H9 (cell line): ENCODE data around the gene ANKRD55. TPM values are rescaled to one million over a fixed set of nuclear protein-coding genes. Genes with fewer than 3 reads are reported as not detected.
"Not testable (repeated sequence)": the region's sequence is repeated elsewhere in the genome, so short reads cannot be mapped to it uniquely, and the experiment has no call there.

Source experiments
- DNase-seq: peaks from one replicate; pipeline ENCODE4 v3.0.0-alpha.2; 2017
- H2AFZ ChIP-seq: one replicate; pipeline ENCODE4 v1.6.1; 2013; ENCODE audit warnings: mild to moderate bottlenecking, low read length, control low read depth, moderate library complexity
- H2AK5ac ChIP-seq: 2 replicates; pipeline ENCODE4 v1.6.1; 2013; ENCODE audit warnings: low read length, control low read depth, mixed read lengths; ENCODE audit not compliant: insufficient read length
- H2BK120ac ChIP-seq: one replicate; pipeline ENCODE4 v1.6.1; 2013; ENCODE audit warnings: low read depth, mild to moderate bottlenecking, low read length, control low read depth, inconsistent platforms; ENCODE audit not compliant: poor library complexity, severe bottlenecking
- H2BK12ac ChIP-seq: 2 replicates; pipeline ENCODE4 v1.6.1; 2013; ENCODE audit warnings: low read length, control low read depth, mixed read lengths, low read depth; ENCODE audit not compliant: insufficient read length
- H2BK15ac ChIP-seq: 2 replicates; pipeline ENCODE4 v1.6.1; 2013; ENCODE audit warnings: low read depth, low read length, control low read depth
- H2BK20ac ChIP-seq: one replicate; pipeline ENCODE4 v1.6.1; 2013; ENCODE audit warnings: low read depth, mild to moderate bottlenecking, low read length, control low read depth, inconsistent platforms; ENCODE audit not compliant: poor library complexity, severe bottlenecking
- H2BK5ac ChIP-seq: 2 replicates; pipeline ENCODE4 v1.6.1; 2013; ENCODE audit warnings: low read length, control low read depth, mixed read lengths; ENCODE audit not compliant: insufficient read length
- H3K14ac ChIP-seq: 2 replicates; pipeline ENCODE4 v1.6.1; 2013; ENCODE audit warnings: low read length, control low read depth; ENCODE audit not compliant: insufficient read depth
- H3K18ac ChIP-seq: 2 replicates; pipeline ENCODE4 v1.6.1; 2013; ENCODE audit warnings: low read depth, mild to moderate bottlenecking, mixed read lengths, low read length, control low read depth; ENCODE audit not compliant: insufficient read length
- H3K23ac ChIP-seq: 2 replicates; pipeline ENCODE4 v1.6.1; 2013; ENCODE audit warnings: low read length, control low read depth, mixed read lengths, low read depth; ENCODE audit not compliant: insufficient read length
- H3K23me2 ChIP-seq: 2 replicates; pipeline ENCODE4 v1.6.1; 2013; ENCODE audit warnings: low read depth, mild to moderate bottlenecking, mixed read lengths, low read length, control low read depth; ENCODE audit not compliant: insufficient read length, poor library complexity, severe bottlenecking
- H3K27ac ChIP-seq: 2 replicates; pipeline ENCODE4 v1.5.1; 2013; ENCODE audit warnings: low read length, control low read depth, mixed read lengths, low read depth; ENCODE audit not compliant: insufficient read length
- H3K27me3 ChIP-seq: 2 replicates; pipeline ENCODE4 v1.6.1; 2013; ENCODE audit warnings: low read length, control low read depth, inconsistent platforms; ENCODE audit not compliant: insufficient read depth
- H3K4ac ChIP-seq: 2 replicates; pipeline ENCODE4 v1.6.1; 2013; ENCODE audit warnings: low read depth, mild to moderate bottlenecking, control low read depth, inconsistent platforms, low read length, moderate library complexity
- H3K4me1 ChIP-seq: 2 replicates; pipeline ENCODE4 v1.6.1; 2013; ENCODE audit warnings: low read length, control low read depth, inconsistent platforms; ENCODE audit not compliant: insufficient read depth
- H3K4me2 ChIP-seq: 2 replicates; pipeline ENCODE4 v1.6.1; 2013; ENCODE audit warnings: low read length, control low read depth, mixed read lengths; ENCODE audit not compliant: insufficient read length, insufficient read depth
- H3K56ac ChIP-seq: 2 replicates; pipeline ENCODE4 v1.6.1; 2013; ENCODE audit warnings: low read depth, mild to moderate bottlenecking, mixed read lengths, low read length, control low read depth; ENCODE audit not compliant: insufficient read length
- H3K79me1 ChIP-seq: 2 replicates; pipeline ENCODE4 v1.6.1; 2013; ENCODE audit warnings: low read depth, mild to moderate bottlenecking, moderate library complexity, low read length, control low read depth, inconsistent platforms; ENCODE audit not compliant: insufficient read depth, poor library complexity, severe bottlenecking
- H3K79me2 ChIP-seq: 2 replicates; pipeline ENCODE4 v1.6.1; 2013; ENCODE audit warnings: low read length, control low read depth, inconsistent platforms; ENCODE audit not compliant: insufficient read depth
- H3K9ac ChIP-seq: 2 replicates; pipeline ENCODE4 v1.6.1; 2013; ENCODE audit warnings: low read length, control low read depth, mixed read lengths; ENCODE audit not compliant: insufficient read length; ENCODE audit errors: extremely low read depth
- H3K9me3 ChIP-seq: one replicate; pipeline ENCODE4 v1.6.1; 2013; ENCODE audit warnings: low read depth, low read length, inconsistent platforms; ENCODE audit not compliant: control insufficient read depth
- H3T11ph ChIP-seq: one replicate; pipeline ENCODE4 v1.6.1; 2013; ENCODE audit warnings: mild to moderate bottlenecking, low read length, control low read depth, inconsistent platforms
- H4K20me1 ChIP-seq: one replicate; pipeline ENCODE4 v1.6.1; 2013; ENCODE audit not compliant: control insufficient read depth, insufficient read length, insufficient read depth
- H4K5ac ChIP-seq: 2 replicates; pipeline ENCODE4 v1.6.1; 2013; ENCODE audit warnings: low read depth, mild to moderate bottlenecking, mixed read lengths, low read length, control low read depth; ENCODE audit not compliant: insufficient read length
- H4K8ac ChIP-seq: replicated peaks from 2 replicates; pipeline ENCODE4 v1.6.1; 2013; ENCODE audit warnings: low read length, control low read depth, mixed read lengths, low read depth; ENCODE audit not compliant: insufficient read length
- H4K91ac ChIP-seq: 2 replicates; pipeline ENCODE4 v1.6.1; 2013; ENCODE audit warnings: low read depth, mild to moderate bottlenecking, moderate library complexity, mixed read lengths, low read length, control low read depth; ENCODE audit not compliant: insufficient read length
- H3K27ac Mint-ChIP-seq, 3 experiments: 2 replicates in 2 of 3; 3 replicates in 1 of 3; pipeline ENCODE4 v1.8.0; 2020 to 2021; ENCODE audit warnings: mixed read lengths in 3 of 3, mild to moderate bottlenecking in 1 of 3, moderate library complexity in 1 of 3
- H3K27me3 Mint-ChIP-seq: 2 replicates; pipeline ENCODE4 v1.8.0; 2021; ENCODE audit warnings: low read depth, mild to moderate bottlenecking, moderate library complexity, mixed read lengths
- H3K36me3 Mint-ChIP-seq, 3 experiments: 2 replicates in 2 of 3; 3 replicates in 1 of 3; pipeline ENCODE4 v1.8.0; 2020 to 2021; ENCODE audit warnings: low read depth in 3 of 3, mixed read lengths in 3 of 3; ENCODE audit not compliant: insufficient read depth in 1 of 3
- H3K4me1 Mint-ChIP-seq, 2 experiments: 2 replicates each; pipeline ENCODE4 v1.8.0; 2020; ENCODE audit warnings: mixed read lengths in 2 of 2
- H3K4me3 Mint-ChIP-seq, 2 experiments: 2 replicates in 1 of 2; 3 replicates in 1 of 2; pipeline ENCODE4 v1.8.0; 2020 to 2021; ENCODE audit warnings: mild to moderate bottlenecking in 2 of 2, mixed read lengths in 2 of 2, moderate library complexity in 1 of 2
- H3K9me3 Mint-ChIP-seq, 2 experiments: 2 replicates in 1 of 2; 3 replicates in 1 of 2; pipeline ENCODE4 v1.8.0; 2020; ENCODE audit warnings: mild to moderate bottlenecking in 2 of 2, mixed read lengths in 2 of 2, moderate library complexity in 1 of 2
- WGBS: extraction: QIAGEN DNeasy Blood & Tissue Kit; methylation state at CpG from one replicate; pipeline ENCODE4 v1.1.7; 2013; ENCODE audit warnings: missing lambda C conversion rate, low lambda C conversion rate, mixed read lengths; ENCODE audit not compliant: insufficient read length; ENCODE audit errors: extremely low coverage; 5-methylcytosine and 5-hydroxymethylcytosine counted together
- total RNA-seq: library from RNA; stranded (reverse); gene quantifications from 2 replicates; pipeline ENCODE4 v1.2.1, GENCODE V29; 2021
- TF ChIP-seq, protein P1 (sequence below): fragments of 200-600 bp; sonication (generic); conservative IDR thresholded peaks from 3 replicates; pipeline ENCODE4 v1.8.0; 2021; ENCODE audit warnings: antibody characterized with exemption, mild to moderate bottlenecking

Gene ANKRD55
- total RNA-seq, 1 experiment from 2014 or later, result not detected

- H3K27me3 Mint-ChIP-seq, result no peaks in the 10 kb centered on the region; the same call in 1 of the 2 replicates
Measured at GRCh38 chr5:56123531-56124243, 109.4 kb downstream of the ANKRD55 start.

DNA sequence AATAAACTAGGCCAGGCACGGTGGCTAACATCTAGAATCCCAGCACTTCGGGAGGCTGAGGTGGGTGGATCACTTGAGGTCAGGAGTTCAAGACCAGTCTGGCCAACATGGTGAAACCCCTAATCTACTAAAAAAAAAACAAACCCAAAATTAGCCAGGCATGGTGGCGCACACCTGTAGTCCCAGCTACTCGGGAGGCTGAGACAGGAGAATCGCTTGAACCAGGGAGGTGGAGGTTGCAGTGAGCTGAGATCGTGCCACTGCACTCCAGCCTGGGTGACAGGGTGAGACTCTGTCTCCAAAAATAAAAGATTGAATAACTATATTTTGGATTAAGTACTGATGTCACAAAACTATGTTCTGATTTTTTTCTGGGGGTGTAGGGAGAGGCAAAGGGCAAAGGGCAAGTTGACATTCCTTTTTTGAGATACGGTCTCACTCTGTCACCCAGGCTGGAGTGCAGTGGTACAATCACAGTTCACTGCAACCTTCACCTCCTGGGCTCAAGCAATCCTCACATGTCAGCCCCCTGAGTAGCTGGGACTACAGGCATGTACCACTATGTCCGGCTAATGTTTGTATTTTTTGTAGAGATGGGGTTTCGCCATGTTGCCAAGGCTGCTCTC is 110.7 kb downstream of the ANKRD55 start:
- H2AFZ ChIP-seq, H3K14ac ChIP-seq, H2AK5ac ChIP-seq, H3K4me1 Mint-ChIP-seq, H3K4me3 Mint-ChIP-seq, H3K36me3 Mint-ChIP-seq, H3K23ac ChIP-seq, H3K23me2 ChIP-seq, H3K18ac ChIP-seq, H4K20me1 ChIP-seq, H4K8ac ChIP-seq, H2BK20ac ChIP-seq, H3K4me1 ChIP-seq, H3K79me2 ChIP-seq, H4K5ac ChIP-seq, H3K9me3 Mint-ChIP-seq, H3K27ac ChIP-seq, H2BK5ac ChIP-seq, H3T11ph ChIP-seq, H3K9ac ChIP-seq, H2BK120ac ChIP-seq, H3K79me1 ChIP-seq, H3K27me3 ChIP-seq, H3K9me3 ChIP-seq, H3K27ac Mint-ChIP-seq, H3K56ac ChIP-seq, H3K4ac ChIP-seq, H3K4me2 ChIP-seq, H2BK15ac ChIP-seq, DNase-seq, H4K91ac ChIP-seq, H3K27me3 Mint-ChIP-seq, H2BK12ac ChIP-seq: not testable (repeated sequence)
- WGBS, result no CpG with 5 or more reads among the region's 9 CpGs

More at GRCh38 chr5:56123531-56124243, 109.4 kb downstream of the ANKRD55 start:
- H3K23me2 ChIP-seq, result no peaks in the 10 kb centered on the region
- no peak overlapping the region for H2BK5ac ChIP-seq
- H3K27ac Mint-ChIP-seq, result no peak overlapping the region
- H3T11ph ChIP-seq, result no peak overlapping the region
- no peak overlapping the region for H3K18ac ChIP-seq
- H3K4me1 ChIP-seq, result no peaks in the 10 kb centered on the region; the same call in 1 of the 2 replicates
- H3K4me1 Mint-ChIP-seq, result peaks cover 8 to 10% of the 10 kb centered on the region in 2 experiments
- H3K56ac ChIP-seq, result no peak overlapping the region
- no peak overlapping the region for H3K4ac ChIP-seq
- H4K8ac ChIP-seq, result no peak overlapping the region
- H2BK15ac ChIP-seq, result no peak overlapping the region
- H3K79me2 ChIP-seq, result no peaks in the 10 kb centered on the region
- no peak overlapping the region for H3K4me2 ChIP-seq
- no peak overlapping the region for H2BK20ac ChIP-seq
- no peak overlapping the region for H2BK12ac ChIP-seq
- no CpG with 5 or more reads among the region's 8 CpGs for whole genome bisulfite sequencing
- H2AK5ac ChIP-seq, result no peak overlapping the region
- peaks cover 0 to 2% (median 0%) of the 10 kb centered on the region in 3 experiments; a peak in 1 of 7 replicates for H3K36me3 Mint-ChIP-seq
- peak; percentile 57 for DNase-seq
- H4K91ac ChIP-seq, result no peak overlapping the region
- TF ChIP-seq, protein P1, sequence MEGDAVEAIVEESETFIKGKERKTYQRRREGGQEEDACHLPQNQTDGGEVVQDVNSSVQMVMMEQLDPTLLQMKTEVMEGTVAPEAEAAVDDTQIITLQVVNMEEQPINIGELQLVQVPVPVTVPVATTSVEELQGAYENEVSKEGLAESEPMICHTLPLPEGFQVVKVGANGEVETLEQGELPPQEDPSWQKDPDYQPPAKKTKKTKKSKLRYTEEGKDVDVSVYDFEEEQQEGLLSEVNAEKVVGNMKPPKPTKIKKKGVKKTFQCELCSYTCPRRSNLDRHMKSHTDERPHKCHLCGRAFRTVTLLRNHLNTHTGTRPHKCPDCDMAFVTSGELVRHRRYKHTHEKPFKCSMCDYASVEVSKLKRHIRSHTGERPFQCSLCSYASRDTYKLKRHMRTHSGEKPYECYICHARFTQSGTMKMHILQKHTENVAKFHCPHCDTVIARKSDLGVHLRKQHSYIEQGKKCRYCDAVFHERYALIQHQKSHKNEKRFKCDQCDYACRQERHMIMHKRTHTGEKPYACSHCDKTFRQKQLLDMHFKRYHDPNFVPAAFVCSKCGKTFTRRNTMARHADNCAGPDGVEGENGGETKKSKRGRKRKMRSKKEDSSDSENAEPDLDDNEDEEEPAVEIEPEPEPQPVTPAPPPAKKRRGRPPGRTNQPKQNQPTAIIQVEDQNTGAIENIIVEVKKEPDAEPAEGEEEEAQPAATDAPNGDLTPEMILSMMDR, result no peak
- H3K9me3 ChIP-seq, result no peaks in the 10 kb centered on the region
- no peaks in the 10 kb centered on the region for H3K79me1 ChIP-seq
- H3K4me3 Mint-ChIP-seq, result no peak overlapping the region
- no peak overlapping the region for H4K5ac ChIP-seq
- no peak overlapping the region for H3K27ac ChIP-seq
- no peak overlapping the region for H2AFZ ChIP-seq
- no peaks in the 10 kb centered on the region for H3K27me3 ChIP-seq
- H3K23ac ChIP-seq, result no peak overlapping the region
- no peak overlapping the region for H2BK120ac ChIP-seq
- no peaks in the 10 kb centered on the region for H4K20me1 ChIP-seq
- no peaks in the 10 kb centered on the region; a peak in 2 of 5 replicates for H3K9me3 Mint-ChIP-seq
- no peak overlapping the region for H3K14ac ChIP-seq
- H3K9ac ChIP-seq, result no peak overlapping the region
